CD4-positive, alpha-beta T cell treated with Interleukin-1 beta for 1 hour (primary cell): ENCODE measurements around the gene LPCAT1.
"Not testable (repeated sequence)": the region's sequence is repeated elsewhere in the genome, so short reads cannot be mapped to it uniquely, and the experiment has no call there.

Source experiments
- DNase-seq, 2 donors: peaks; one replicate each; pipeline ENCODE4 v3.0.0-alpha.2; 2020 to 2022

Gene LPCAT1, protein sequence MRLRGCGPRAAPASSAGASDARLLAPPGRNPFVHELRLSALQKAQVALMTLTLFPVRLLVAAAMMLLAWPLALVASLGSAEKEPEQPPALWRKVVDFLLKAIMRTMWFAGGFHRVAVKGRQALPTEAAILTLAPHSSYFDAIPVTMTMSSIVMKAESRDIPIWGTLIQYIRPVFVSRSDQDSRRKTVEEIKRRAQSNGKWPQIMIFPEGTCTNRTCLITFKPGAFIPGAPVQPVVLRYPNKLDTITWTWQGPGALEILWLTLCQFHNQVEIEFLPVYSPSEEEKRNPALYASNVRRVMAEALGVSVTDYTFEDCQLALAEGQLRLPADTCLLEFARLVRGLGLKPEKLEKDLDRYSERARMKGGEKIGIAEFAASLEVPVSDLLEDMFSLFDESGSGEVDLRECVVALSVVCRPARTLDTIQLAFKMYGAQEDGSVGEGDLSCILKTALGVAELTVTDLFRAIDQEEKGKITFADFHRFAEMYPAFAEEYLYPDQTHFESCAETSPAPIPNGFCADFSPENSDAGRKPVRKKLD

DNA sequence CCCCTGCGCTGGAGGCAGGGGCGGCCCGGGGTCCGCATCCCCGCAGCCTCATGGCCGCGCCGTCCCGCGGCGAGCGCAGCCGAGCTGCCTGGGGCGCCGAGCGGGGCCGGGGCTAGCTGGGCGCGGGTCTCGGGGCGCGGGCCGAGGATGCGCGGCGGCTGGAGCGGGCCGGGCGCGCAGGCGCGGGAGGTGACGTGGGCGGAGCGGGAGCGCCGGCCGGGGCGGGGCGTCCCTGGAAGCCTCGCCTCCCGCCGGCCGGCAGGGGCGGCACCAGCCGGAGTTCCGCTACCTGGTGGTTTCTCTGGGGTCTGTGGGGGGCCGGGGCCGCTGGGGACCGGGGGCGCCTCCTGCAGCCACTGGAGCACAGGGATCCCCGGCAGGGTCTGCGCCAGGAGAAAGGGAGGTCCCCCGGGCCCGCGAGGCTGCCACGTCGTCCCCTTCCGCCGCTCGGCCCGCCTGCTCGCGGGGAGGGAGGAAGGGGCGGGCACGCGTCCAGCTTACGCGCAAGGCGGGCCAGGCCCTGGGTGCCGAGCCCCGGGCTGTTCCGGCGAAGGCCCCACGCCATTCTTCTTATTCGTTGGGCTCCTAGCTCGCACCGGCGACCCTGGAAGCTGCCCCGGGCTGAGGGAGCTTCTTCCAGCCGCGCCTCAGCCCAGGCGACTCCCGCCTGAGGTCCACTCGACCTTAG is at the start of gene LPCAT1:
LPCAT1 (minus strand) TSS at position 168 of the 688 bp plus-strand sequence; CDS start at position 52, 116 bp downstream.
- DNase-seq = peak; percentile 76 to 78

DNA sequence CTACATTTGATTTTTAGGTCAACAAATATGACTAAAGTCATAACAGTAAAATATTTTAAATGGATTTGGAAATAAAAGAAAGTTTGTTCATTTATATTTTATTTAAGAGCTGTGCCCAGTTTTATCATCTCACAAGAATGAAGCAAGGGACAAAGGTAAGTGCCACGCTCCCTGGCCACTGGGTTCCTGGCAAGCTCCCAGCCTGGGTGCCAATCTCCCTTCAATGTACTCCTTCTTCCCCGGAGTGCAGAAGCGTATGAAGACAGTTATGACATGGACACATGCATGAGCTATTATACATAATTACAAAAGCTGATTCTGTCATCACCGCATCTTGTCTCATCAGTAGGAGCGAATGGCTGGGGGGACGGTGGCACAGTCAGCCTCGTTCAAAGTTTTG is 48.1 kb upstream of the LPCAT1 start:
- DNase-seq = not testable (repeated sequence)

DNA sequence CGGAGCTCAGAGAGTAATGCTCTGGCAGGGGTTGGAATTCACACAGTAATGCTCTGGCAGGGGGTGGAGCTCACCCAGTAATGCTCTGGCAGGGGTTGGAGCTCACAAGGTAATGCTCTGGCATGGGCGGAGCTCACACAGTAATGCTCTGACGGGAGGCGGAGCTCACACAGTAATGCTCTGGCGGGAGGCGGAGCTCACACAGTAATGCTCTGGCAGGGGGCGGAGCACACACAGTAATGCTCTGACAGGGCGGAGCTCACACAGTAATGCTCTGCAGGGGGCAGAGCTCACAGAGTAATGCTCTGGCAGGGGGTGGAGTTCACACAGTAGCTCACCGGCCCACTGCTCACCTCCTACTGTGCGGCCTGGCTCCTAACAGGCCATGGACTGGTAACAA is 47.2 kb upstream of the LPCAT1 start:
- DNase-seq = no peak

DNA sequence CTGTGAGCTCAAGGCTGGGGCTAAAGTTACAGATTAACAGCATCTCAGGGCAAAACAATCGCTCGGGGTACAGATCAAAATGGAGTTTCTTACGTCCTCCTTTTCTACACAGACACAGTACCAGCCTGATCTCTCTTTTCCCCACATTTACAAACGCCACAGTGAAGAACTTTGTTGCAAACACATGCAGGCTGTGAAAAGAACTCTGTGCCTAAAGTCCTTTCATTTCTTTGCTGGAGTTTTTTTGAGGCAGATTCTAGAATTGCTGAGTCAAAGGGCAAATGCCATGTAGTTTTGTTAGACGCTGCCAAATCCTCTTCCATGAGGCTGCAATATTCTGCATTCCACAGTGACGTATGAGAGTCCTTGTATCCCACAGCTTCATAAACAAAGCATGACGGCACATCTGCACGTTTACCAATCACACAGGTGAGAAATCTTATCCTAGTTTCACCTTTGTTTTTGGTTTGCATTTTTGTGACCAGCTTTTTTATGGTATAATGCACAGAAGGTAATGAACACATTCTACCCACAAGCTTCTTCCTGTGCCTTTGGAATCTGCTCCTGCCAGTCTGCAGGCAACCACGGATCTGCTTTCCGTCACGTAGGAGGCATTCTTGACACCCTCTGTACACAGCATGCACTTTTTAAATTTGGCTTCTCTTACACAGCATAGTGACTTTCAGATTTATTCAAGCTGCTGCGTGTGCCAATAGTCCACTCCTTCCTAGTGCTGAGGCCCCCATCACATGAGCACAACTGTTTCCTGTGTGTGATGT is 44.6 kb upstream of the LPCAT1 start:
- no peak for DNase-seq

DNA sequence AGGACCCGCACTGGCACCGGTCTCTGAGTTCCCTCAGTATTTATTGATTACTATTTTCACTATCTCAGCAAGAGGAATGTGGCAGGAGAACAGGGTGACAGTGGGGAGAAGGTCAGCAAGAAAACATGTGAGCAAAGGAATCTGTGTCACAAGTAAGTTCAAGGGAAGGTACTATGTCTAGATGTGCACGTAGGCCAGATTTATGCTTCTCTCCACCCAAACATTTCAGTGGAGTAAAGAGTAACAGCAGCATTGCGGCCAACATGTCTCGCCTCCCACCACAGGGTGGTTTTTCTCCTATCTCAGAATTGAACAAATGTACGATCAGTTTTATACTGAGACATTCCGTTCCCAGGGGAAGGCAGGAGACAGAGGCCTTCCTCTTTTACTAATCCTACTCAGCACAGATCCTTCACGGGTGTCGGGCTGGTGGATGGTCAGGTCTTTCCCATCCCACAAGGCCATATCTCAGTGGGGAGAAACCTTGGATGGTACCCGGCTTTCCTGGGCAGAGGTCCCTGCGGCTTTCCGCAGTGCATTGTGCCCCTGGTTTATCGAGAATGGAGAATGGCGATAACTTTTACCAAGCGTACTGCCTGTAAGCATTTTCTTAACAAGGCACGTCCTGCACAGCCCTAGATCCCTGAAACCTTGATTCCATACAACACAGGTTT is 43.9 kb upstream of the LPCAT1 start:
- not testable (repeated sequence) for DNase-seq

DNA sequence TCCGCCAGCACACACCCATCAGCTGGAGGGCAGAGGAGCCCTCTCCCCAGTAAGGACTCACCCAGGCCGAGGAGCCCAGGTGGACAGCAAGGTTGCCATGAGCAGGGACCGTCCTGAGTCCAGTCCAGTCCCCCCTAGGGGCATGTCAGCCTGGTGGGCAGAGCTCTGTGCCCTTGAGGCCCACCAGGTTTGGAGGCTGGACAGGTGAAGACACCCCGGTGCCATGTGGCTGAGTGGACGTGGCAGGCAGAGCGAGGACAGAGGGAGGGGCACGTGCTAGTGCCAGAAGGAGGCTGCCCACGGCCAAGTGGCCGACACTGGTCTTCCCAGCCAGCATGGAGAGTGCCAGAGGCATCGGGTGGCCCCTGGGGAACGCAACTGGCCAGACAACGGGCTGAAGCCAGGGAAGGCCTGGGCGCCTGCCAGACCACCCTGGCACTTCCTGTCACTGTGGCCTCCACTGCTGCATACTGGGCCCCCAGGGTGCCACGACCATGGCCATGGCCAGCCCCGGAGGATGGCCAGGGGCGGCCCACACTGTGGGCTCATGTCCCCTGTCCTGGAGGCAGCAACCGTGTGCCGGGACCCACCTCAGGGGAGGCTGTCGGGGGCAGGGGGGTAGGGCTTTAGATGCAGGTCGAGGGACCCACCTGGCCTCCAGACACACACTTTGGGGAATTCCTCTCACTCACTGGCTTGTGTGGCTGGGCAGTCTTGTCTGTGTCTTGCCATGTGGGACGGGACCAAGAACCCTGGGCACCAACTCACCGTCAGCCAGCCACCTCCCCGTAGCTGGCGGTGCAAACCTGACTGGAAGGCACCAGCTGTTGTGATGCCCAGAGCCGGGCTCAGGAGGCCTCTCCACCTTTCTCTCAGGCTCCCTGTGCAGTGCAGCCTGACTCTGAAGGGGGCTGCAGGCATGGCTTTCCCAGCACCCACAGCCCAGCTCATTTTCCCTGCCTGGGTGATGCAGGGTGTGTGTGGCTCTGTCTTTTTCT is 42.3 kb upstream of the LPCAT1 start:
- DNase-seq = no peak

DNA sequence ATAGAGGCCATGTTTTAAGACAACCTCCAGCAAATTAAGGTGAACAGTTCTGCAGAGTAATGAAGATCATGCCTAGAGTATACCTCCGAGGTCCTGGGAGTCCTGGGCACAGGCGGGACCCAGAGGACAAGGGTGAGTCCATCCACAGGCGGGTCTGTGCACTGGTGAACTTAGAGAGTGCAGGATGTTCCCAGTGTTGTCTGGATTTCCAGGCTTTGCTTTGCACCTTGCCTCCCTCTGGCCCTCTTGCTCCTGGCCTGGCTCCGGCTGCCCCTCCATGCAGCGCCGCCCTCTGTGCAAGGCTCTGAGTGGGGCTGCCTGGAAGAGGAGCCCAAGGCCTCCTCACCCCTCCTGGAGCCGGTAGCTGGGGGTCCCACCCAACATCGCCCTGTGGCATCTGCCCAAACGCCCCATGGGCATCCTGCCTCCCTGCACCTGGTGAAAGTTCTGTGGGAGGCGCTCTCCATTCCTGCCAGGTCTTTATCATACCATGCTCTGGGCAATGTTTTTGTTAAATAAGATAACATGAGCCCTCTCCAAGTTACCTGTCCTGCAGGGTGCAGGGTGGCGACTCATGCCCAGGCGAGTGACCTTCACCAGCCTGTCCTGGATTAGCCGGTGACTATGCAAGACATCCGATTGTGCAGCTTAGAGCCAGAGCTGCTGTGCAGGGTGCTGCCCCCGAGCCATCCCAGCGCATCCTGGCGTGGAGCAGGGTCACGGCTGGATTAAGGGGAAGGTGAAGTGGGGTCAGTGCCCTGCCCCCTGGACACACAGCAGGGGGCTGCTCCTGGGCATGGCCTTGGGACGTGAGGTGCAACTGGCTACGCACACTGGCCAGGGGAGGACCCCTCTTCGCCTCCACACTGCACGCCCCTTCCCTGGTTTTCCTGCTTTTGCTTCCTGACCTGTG is 41.3 kb upstream of the LPCAT1 start:
- no peak for DNase-seq

DNA sequence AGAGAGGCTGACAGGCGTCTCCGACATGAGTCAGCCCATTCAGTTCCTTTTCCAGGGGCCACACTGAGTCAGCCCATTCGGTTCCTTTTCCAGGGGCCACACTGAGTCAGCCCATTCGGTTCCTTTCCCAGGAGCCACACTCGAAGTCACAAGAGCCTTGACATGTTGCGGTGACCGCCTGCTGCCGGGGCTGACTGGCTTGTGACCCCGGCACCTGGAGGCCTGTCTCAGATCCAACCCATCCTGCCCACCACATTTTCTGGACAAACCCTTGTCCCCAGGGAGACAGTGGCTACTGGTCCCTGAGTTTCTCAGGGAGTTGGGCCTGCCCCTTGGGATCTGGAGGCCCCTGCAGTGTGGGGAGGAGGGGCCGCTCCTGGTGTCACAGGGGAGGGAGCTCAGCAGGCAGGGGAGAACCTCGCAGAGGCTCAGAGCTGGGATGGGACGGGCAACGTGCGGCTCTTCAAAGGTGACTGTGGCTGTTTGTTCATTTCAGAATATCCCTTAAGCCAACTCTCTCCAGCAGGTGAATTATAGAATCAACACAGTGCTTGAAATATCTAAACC is 40.5 kb upstream of the LPCAT1 start:
- peak; percentile 12 to 79 for DNase-seq

DNA sequence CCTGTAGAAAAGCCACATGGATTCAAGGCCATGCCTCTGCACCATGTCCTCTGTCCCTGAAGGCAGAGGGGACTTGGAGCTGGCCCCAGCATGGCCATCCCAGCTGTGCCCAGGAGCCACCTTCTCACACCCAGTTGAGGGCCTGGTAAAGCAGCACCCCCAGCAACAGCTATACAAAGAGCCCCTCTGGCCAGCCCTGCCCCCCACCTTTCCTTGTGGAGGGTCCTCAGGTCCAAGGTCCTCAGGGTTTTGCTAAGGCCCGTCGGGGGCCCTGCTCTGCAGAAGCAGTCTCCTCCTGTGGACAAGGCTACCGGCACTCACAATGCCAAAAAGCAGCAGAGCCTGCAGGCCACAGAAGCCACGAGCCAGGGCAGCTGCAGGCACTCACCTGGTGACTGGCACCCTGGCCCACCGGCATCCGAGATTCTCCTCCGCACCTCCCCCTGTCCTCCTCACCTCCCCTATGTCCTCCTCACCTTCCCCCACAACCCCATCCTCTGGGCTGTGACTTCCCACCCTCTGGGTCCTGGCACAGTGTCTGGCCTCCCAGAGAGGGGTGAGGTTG is 39.9 kb upstream of the LPCAT1 start:
- DNase-seq = no peak

DNA sequence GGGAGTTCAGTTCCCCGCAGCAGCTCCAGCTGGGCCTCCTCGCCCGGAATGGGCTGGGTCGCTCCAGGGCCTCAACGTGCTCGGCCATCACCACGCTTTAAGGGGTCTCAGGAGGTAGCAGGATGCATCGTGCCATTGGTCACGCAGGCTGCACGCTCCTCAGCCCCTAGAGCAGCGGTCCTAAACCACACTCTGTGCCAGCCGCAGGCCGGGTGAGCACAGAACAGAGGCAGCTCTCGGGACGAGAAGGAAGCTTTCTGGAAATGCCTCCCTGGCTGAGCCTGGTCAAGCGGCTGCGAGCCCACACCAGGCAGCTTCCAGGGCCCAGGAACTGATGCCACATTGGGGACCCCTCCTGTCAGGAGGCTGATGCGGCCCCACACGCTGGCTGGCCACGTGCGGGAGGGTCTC is 39.3 kb upstream of the LPCAT1 start:
- DNase-seq = no peak

DNA sequence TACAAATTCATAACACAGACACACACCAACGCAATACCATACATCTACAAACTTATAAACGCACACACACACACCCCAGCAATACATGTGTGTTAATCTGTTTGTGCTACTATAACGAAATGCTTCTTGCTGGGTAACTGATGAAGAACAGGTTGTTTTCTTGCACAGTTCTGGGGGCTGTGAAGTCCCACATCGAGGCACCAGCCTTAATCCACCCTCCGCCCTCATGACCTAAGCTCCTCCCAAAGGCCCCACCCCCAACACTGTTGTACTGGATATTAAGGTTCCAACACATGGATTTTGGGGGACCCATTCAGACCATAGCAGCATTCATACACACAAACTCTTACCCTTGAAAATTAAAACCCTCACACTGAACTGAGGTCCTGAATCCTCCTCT is 38.8 kb upstream of the LPCAT1 start:
- DNase-seq = no peak

DNA sequence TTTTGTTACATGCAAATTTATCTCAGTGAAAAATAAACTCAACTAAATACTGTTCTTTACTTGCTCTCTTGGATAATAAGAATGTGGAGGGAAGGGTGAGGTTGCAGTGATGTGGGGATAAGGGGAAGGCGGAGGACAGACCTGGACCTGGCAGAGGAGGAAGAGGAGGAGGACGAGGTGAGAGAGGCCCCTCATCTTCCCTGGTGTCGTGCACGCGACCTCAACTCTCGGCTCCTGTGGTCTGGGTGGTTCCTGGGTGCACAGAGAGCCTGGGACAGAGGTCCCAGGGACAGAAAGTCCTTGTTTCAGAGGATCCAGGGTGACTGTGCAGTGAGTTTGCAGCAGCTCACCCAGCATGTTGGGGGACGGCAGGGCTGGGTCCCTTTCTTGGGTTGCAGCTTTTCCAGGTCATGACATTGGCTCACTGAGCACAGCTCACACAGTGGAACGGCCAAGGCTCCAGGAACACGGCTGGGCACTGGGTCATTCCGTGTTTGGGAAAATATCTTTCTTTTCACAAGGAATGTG is 37.7 kb upstream of the LPCAT1 start:
- no peak for DNase-seq

DNA sequence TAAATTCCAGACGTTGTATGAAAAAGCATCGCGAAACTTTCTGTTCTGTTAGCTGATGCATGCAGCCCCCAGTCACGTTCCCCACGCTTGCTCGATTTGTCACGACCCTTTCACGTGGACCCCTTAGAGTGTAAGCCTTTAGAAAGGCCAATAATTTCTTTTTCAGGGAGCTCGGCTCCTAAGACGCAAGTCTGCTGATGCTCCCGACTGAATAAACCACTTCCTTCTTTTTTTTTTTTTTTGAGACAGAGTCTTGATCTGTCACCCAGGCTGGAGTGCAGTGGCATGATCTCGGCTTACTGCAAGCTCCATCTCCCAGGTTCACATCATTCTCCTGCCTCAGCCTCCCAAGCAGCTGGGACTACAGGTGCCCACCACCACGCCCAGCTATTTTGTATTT is 36.7 kb upstream of the LPCAT1 start:
- not testable (repeated sequence) for DNase-seq

DNA sequence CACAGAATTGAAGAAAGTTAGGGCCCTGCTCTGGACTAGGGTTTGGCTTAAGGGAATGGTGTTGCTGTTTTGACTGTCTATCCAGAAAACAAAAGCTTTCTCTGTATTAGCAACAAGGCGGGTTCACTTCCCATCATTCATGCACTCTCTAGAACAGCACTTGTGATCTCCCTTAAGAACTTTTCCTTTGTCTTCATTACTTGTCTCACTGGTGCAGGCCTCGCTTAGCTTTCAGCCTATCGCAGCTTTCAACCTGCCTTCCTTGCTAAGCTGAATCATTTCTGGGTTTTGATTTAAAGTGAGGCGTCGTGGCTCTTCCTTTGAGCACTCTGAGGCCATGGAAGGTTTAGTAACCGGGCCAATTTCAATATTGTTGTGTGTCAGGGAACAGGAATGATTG is 35.2 kb upstream of the LPCAT1 start:
- no peak for DNase-seq

DNA sequence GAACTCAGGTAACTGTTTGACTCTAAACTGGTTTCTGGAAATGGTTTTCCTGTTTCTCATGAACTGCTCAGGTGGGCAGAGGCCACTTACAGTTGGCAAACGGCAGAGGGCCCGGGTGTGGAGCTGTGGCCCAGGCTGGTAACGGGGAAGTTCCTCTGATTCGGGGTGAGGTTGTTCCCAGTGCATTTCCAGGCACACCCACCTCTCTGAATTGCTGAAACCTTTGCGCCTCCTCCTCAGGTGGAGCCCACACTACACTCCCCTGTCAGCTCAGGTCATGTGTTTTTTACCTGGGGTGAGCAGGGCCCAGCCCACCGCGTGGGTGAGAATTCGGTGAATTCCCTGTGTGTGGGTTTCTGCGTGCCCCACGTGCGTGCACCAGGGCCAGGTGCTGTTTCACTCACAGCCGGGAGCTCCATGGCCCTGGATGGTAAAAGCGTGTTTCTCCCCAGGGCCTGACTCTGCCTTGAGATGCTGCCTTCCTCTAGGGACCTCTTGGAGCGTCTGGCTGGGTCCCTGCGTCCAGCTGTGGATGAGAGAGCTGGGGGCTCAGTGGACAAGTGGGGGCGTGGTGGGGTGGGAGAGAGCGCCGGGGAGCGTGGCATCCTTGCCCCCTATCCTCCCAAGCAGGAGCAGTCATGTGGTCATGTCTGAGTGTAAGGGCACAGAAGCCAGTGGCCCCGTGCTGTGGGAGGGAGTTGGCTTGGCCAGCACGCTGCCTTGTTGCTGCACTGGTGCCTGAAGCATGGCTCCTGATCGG is 33.5 kb upstream of the LPCAT1 start:
- DNase-seq = no peak

DNA sequence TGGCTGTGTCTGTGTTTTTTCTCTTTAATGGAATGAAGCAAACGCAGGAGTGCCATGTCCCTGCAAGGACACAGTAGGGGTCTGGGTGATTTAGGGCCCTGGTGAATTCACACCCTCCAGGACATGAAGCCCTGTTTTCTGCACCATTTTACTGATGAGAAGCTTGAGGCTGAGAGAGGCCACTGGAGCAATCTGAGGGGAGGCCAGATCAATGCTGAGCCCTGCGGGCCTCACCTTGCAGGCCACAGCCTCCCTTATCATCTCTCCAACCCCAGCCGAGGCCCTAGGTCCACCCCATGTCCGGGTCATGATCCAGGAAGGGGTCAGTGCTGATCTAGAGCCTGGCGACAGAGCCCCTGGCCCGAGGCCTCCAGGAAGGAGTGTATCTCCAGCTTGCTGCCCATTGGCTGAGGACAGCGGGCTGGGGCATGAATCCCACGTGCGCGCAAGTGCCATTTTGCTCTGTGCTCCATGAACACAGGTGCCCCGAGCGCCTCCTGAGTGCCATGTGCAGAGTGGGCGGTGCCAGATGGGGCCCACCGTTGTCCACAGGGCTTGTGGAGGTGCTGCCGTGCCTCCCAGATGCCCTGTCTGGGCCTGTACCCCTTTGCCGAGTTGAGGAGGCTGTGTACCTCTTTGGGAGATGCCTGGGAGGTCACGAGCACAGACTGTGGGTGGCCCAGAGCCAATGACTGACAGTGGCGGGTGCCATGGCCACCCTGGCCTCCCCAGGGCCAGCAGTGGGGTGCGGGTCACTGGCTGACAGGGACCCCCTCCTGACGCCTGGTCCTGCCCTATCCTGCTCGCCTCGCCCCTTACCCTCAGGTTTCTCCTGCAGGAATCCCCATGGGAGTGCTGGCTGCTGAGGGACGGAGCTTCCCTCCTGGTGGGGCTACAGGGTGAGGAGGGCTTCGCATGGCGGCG is 32.3 kb upstream of the LPCAT1 start:
- no peak for DNase-seq
